K562 (cell line): ENCODE measurements around the gene MBOAT7. TPM values are rescaled to one million over a fixed set of nuclear protein-coding genes. Genes with fewer than 3 reads are reported as not detected.

ENCODE experiments used
- BRD9 ChIP-seq: fragments of 450-650 bp; IDR thresholded peaks from 2 replicates; pipeline ENCODE4 v1.6.1; 2018; ENCODE audit warnings: low read depth; ENCODE audit not compliant: partially characterized antibody
- ETS2 ChIP-seq: IDR thresholded peaks from 2 replicates; pipeline ENCODE4 v1.6.1; 2016; ENCODE audit warnings: borderline replicate concordance, missing genetic modification characterization, mild to moderate bottlenecking, moderate library complexity, missing compliant biosample characterization; ENCODE audit not compliant: poor library complexity, severe bottlenecking
- HOXB6 ChIP-seq: fragments of 250-450 bp; sonication (Bioruptor Pico); IDR thresholded peaks from 2 replicates; pipeline ENCODE4 v1.5.1; 2022; ENCODE audit warnings: mild to moderate bottlenecking, borderline replicate concordance
- ILF3 ChIP-seq: fragments of 450-650 bp; IDR thresholded peaks from 2 replicates; pipeline ENCODE4 v1.6.1; 2018; ENCODE audit warnings: antibody characterized with exemption, mild to moderate bottlenecking, moderate library complexity, borderline replicate concordance
- KDM4B ChIP-seq, 2 experiments: fragments of 450-650 bp in 1 of 2; sonication (generic) in 1 of 2; IDR thresholded peaks; 2 replicates each; pipeline ENCODE4 v1.6.1; 2016 to 2017; ENCODE audit warnings: borderline replicate concordance in 2 of 2, antibody characterized with exemption in 1 of 2, low read depth in 1 of 2, mild to moderate bottlenecking in 1 of 2
- OTX1 ChIP-seq: fragments of 450-650 bp; formaldehyde crosslinking; IDR thresholded peaks from 2 replicates; pipeline ENCODE4 v1.4.0; 2022; ENCODE audit warnings: mild to moderate bottlenecking
- PTTG1 ChIP-seq: fragments of 450-650 bp; IDR thresholded peaks from 2 replicates; pipeline ENCODE4 v1.6.1; 2016; ENCODE audit warnings: low read depth, mild to moderate bottlenecking, missing genetic modification characterization, missing compliant biosample characterization
- RNF2 ChIP-seq: sonication (generic); IDR thresholded peaks from 2 replicates; pipeline ENCODE4 v1.6.1; 2016
- SNAPC5 ChIP-seq: fragments of 250-450 bp; sonication (Bioruptor Pico); IDR thresholded peaks from 2 replicates; pipeline ENCODE4 v1.8.0; 2021; ENCODE audit warnings: moderate library complexity, mild to moderate bottlenecking, inconsistent platforms
- ZNF134 ChIP-seq: fragments of 250-450 bp; sonication (Bioruptor Pico); conservative IDR thresholded peaks from 2 replicates; pipeline ENCODE4 v1.4.0; 2020
- ZNF224 ChIP-seq: sonication (generic); formaldehyde crosslinking; IDR thresholded peaks from 2 replicates; pipeline ENCODE4 v1.8.0; 2022; ENCODE audit warnings: mild to moderate bottlenecking, missing genetic modification reagents
- ZNF3 ChIP-seq: fragments of 250-450 bp; sonication (Bioruptor Pico); IDR thresholded peaks from 2 replicates; pipeline ENCODE4 v1.5.0; 2021; ENCODE audit warnings: mild to moderate bottlenecking, moderate library complexity
- ZNF507 ChIP-seq: conservative IDR thresholded peaks from 2 replicates; pipeline ENCODE4 v1.6.1; 2017; ENCODE audit warnings: missing genetic modification characterization, missing compliant biosample characterization
- polyA plus RNA-seq, 8 experiments: library from polyadenylated mRNA; depleted of rRNA in 4 of 8; stranded (reverse) in 5 of 8; unstranded in 3 of 8; fragments of >200 nt; fragmentation: Nextera tagmentation in 2 of 8; fragmentation: Illumina TruSeq in 1 of 8; extraction: Ambion mirVana in 2 of 8; extraction: Trizol in 1 of 8; gene quantifications; 2 replicates each; pipeline versions ENCODE4 v1.2.1 to v1.2.3, GENCODE V29; 2011 to 2014; ENCODE audit warnings: inconsistent platforms in 1 of 8, missing spikeins in 1 of 8
- total RNA-seq, 7 experiments: library from RNA; depleted of rRNA in 6 of 7; stranded (reverse); fragments of >200 nt in 6 of 7; fragmentation: Illumina TruSeq in 2 of 7; extraction: Trizol in 2 of 7; gene quantifications; 2 replicates each; pipeline versions ENCODE4 v1.2.1 to v1.2.3, GENCODE V29; 2011 to 2021; ENCODE audit warnings: low replicate concordance in 1 of 7
- TF ChIP-seq, protein P1 (sequence below): fragments of 200-800 bp; sonication (Bioruptor generic); IDR thresholded peaks from 2 replicates; pipeline ENCODE4 v1.6.1; 2016; ENCODE audit warnings: missing genetic modification characterization, missing compliant biosample characterization
- TF ChIP-seq, protein P2 (sequence below): fragments of 250-450 bp; sonication (Bioruptor Pico); IDR thresholded peaks from 2 replicates; pipeline ENCODE4 v1.8.0; 2022; ENCODE audit warnings: inconsistent platforms, mild to moderate bottlenecking, moderate library complexity, borderline replicate concordance
- TF ChIP-seq, protein P3 (sequence below): fragments of 250-450 bp; sonication (Bioruptor Pico); IDR thresholded peaks from 2 replicates; pipeline ENCODE4 v1.5.0; 2022; ENCODE audit warnings: mild to moderate bottlenecking

Gene MBOAT7
- total and polyA plus RNA-seq, 9 of the 15 experiments (the other 6 are each of a cell fraction or from before 2014, with no cell fraction given), result 1.4 to 153 (median 56.1) TPM

GRCh38 chr19:54159352-54160181 lies 29.8 kb downstream of the MBOAT7 start, which contains the start of gene LENG1 (continued):
- TF ChIP-seq, protein P1, sequence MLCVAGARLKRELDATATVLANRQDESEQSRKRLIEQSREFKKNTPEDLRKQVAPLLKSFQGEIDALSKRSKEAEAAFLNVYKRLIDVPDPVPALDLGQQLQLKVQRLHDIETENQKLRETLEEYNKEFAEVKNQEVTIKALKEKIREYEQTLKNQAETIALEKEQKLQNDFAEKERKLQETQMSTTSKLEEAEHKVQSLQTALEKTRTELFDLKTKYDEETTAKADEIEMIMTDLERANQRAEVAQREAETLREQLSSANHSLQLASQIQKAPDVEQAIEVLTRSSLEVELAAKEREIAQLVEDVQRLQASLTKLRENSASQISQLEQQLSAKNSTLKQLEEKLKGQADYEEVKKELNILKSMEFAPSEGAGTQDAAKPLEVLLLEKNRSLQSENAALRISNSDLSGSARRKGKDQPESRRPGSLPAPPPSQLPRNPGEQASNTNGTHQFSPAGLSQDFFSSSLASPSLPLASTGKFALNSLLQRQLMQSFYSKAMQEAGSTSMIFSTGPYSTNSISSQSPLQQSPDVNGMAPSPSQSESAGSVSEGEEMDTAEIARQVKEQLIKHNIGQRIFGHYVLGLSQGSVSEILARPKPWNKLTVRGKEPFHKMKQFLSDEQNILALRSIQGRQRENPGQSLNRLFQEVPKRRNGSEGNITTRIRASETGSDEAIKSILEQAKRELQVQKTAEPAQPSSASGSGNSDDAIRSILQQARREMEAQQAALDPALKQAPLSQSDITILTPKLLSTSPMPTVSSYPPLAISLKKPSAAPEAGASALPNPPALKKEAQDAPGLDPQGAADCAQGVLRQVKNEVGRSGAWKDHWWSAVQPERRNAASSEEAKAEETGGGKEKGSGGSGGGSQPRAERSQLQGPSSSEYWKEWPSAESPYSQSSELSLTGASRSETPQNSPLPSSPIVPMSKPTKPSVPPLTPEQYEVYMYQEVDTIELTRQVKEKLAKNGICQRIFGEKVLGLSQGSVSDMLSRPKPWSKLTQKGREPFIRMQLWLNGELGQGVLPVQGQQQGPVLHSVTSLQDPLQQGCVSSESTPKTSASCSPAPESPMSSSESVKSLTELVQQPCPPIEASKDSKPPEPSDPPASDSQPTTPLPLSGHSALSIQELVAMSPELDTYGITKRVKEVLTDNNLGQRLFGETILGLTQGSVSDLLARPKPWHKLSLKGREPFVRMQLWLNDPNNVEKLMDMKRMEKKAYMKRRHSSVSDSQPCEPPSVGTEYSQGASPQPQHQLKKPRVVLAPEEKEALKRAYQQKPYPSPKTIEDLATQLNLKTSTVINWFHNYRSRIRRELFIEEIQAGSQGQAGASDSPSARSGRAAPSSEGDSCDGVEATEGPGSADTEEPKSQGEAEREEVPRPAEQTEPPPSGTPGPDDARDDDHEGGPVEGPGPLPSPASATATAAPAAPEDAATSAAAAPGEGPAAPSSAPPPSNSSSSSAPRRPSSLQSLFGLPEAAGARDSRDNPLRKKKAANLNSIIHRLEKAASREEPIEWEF (CRISPR knock-in tag), result no peak
- TF ChIP-seq OTX1 (no peak), ZNF134 (CRISPR knock-in tag) (no peak), KDM4B (IDR thresholded peaks at IDR 0.05; ENCODE audit: borderline replicate concordance in 2 of 2, low read depth in 1 of 2) (peak in 1 of 2 experiments; percentile 89; a peak in 2 of 4 replicates), ETS2 (tag) (no peak), ZNF224 (CRISPR knock-in tag) (no peak), ILF3 (no peak), RNF2 (0 out of 2 replicates have a peak, but pooled peaks have one; percentile 58), BRD9 (no peak), PTTG1 (tag) (no peak), HOXB6 (no peak), ZNF507 (no peak), SNAPC5 (CRISPR knock-in tag) (no peak), ZNF3 (CRISPR knock-in tag) (no peak)
- TF ChIP-seq, protein P2, sequence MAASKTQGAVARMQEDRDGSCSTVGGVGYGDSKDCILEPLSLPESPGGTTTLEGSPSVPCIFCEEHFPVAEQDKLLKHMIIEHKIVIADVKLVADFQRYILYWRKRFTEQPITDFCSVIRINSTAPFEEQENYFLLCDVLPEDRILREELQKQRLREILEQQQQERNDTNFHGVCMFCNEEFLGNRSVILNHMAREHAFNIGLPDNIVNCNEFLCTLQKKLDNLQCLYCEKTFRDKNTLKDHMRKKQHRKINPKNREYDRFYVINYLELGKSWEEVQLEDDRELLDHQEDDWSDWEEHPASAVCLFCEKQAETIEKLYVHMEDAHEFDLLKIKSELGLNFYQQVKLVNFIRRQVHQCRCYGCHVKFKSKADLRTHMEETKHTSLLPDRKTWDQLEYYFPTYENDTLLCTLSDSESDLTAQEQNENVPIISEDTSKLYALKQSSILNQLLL (CRISPR knock-in tag), result no peak
- TF ChIP-seq, protein P3, sequence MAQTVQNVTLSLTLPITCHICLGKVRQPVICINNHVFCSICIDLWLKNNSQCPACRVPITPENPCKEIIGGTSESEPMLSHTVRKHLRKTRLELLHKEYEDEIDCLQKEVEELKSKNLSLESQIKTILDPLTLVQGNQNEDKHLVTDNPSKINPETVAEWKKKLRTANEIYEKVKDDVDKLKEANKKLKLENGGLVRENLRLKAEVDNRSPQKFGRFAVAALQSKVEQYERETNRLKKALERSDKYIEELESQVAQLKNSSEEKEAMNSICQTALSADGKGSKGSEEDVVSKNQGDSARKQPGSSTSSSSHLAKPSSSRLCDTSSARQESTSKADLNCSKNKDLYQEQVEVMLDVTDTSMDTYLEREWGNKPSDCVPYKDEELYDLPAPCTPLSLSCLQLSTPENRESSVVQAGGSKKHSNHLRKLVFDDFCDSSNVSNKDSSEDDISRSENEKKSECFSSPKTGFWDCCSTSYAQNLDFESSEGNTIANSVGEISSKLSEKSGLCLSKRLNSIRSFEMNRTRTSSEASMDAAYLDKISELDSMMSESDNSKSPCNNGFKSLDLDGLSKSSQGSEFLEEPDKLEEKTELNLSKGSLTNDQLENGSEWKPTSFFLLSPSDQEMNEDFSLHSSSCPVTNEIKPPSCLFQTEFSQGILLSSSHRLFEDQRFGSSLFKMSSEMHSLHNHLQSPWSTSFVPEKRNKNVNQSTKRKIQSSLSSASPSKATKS (CRISPR knock-in tag), result no peak
